ENCODE results near the gene LPP. TPM values are rescaled to one million over a fixed set of nuclear protein-coding genes. Genes with fewer than 3 reads are reported as not detected.

LPP gene
- total and polyA plus RNA-seq, 5 donors from 2014 or later: 14.5 to 102 (median 21.7) TPM

DNA sequence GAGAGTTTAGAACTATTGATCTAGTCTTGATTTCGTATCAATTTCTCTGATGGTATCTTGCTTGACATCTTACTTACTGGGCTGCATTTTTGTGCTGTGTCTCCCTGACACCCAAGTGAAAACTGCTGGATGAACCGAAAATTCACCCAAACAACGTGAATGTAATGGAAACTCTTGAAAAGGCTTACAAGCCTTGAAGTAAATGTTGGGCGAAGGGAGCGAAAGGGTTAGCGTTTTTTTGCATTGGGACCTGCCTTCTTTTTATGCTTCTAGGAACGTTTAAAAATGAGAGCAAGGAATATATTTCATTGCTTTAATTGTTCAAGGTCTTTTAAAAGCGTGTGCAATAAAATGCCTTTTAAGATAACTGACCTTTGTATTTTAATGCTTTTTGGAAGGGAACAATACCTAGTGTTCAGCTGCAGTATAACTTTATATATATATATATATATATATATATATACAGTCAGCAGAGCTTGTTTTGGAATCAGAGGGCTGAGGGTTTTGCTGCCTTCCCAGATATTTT, 94.1 kb downstream of the LPP start:
- Mint-ChIP-seq H3K27ac (no peak overlapping the region), H3K4me3 (no peak overlapping the region), H3K36me3 (peaks cover 8% of the 10 kb centered on the region), H3K9me3 (peaks cover 0 to 3% (median 0%) of the 10 kb centered on the region in 7 donors), H3K4me1 (peaks cover 0 to 4% (median 4%) of the 10 kb centered on the region in 4 donors), H3K27me3 (no peaks in the 10 kb centered on the region)
- Histone ChIP-seq H3K4me1 (ENCODE audit: control insufficient read depth, insufficient read depth, low read length, poor library complexity, severe bottlenecking) (no peaks in the 10 kb centered on the region), H3K27me3 (ENCODE audit: control insufficient read depth, insufficient read depth, low read length) (no peaks in the 10 kb centered on the region), H3K4me3 (ENCODE audit: low read depth, low read length) (no peak overlapping the region), H3K27ac (ENCODE audit: insufficient read depth, low read length, poor library complexity, severe bottlenecking) (no peak overlapping the region), H3K36me3 (ENCODE audit: control insufficient read depth, insufficient read depth, low read length) (peaks cover 4% of the 10 kb centered on the region), H3K9me3 (ENCODE audit: control insufficient read depth in 2 of 2, low read length in 2 of 2) (no peaks in the 10 kb centered on the region)
- DNase-seq (no peak), ATAC-seq (ENCODE audit: low read depth in 2 of 2) (no peak)

DNA sequence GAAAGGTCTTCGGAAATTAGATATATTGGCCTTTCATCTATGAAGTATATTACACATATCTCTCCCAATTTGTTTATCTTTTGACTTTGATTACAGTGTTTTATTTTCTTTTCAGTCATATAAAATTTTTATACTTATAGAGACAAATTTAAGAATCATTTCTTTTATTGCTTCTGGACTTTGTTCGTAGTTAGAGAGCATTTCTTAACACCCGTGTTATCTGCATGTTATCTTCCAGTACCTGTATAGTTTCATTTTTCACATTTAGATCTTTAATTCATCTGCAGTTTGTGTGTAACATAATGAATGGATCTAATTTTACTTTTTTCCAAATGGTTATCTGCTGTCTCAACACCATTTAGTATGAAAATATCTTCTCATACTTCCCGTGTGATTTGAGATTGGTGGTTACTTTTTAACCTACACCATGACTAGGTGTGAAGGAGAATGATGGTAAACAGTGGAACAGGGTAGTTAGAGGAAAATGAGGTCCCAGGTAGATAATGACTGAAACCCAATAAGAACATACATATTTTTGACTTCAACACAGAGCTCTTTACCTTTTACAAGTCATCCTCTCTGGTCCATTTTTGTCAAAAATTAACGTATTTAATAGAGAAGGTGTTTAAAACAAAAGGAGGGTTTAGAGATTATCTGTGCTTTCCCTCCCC, 99.3 kb downstream of the LPP start:
- H3K4me1 ChIP-seq (ENCODE audit: control insufficient read depth, insufficient read depth, low read length, poor library complexity, severe bottlenecking): no peaks in the 10 kb centered on the region
- no peaks in the 10 kb centered on the region for H3K27me3 ChIP-seq (ENCODE audit: control insufficient read depth, insufficient read depth, low read length)
- H3K27ac ChIP-seq (ENCODE audit: insufficient read depth, low read length, poor library complexity, severe bottlenecking): no peak overlapping the region
- no peaks in the 10 kb centered on the region for H3K9me3 ChIP-seq (ENCODE audit: control insufficient read depth in 2 of 2, low read length in 2 of 2)
- Mint-ChIP-seq H3K9me3 (peaks cover 0 to 3% (median 0%) of the 10 kb centered on the region in 7 donors), H3K4me1 (peaks cover 0 to 21% (median 7%) of the 10 kb centered on the region in 4 donors), H3K36me3 (peaks cover 15% of the 10 kb centered on the region), H3K4me3 (no peak overlapping the region), H3K27me3 (no peaks in the 10 kb centered on the region), H3K27ac (no peak overlapping the region)
- peaks cover 5% of the 10 kb centered on the region for H3K36me3 ChIP-seq (ENCODE audit: control insufficient read depth, insufficient read depth, low read length)
- DNase-seq (no peak), ATAC-seq (ENCODE audit: low read depth in 2 of 2) (no peak)
- no peak overlapping the region for H3K4me3 ChIP-seq (ENCODE audit: low read depth, low read length)

DNA sequence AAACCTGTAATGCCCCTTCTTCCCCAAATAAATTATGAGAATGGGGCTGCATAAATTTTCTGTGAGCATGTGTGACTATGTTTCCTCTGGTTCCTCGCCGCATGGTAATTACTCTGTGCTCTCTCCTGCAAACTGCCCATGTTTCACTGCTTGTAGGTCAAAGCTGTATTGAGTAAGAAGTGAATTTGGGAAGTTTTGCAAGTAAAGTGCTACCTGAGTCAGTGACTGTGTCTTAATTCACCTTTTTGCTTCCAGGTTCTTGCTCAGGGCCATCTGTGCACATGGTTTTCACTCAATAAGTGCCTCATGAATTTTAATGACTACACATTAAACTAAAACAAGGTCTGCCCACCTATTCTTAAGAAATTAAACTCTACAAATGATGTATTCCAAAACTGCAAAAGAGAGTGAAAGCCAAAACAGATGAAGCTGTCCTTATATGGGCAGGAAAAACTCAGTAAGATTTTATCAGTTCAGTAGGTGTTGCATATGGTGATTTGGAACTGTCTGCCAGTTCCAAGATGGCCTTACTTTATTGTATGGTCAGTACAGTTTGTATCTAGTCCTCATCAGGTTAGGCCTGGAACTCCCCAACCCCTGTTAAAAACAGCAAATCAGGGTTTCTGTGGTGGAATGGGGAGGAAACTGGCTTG, 100.0 kb downstream of the LPP start:
- ATAC-seq (ENCODE audit: low read depth in 2 of 2): no peak
- Histone ChIP-seq H3K4me3 (ENCODE audit: low read depth, low read length) (no peak overlapping the region), H3K27ac (ENCODE audit: insufficient read depth, low read length, poor library complexity, severe bottlenecking) (no peak overlapping the region), H3K27me3 (ENCODE audit: control insufficient read depth, insufficient read depth, low read length) (no peaks in the 10 kb centered on the region), H3K4me1 (ENCODE audit: control insufficient read depth, insufficient read depth, low read length, poor library complexity, severe bottlenecking) (no peaks in the 10 kb centered on the region), H3K36me3 (ENCODE audit: control insufficient read depth, insufficient read depth, low read length) (peaks cover 5% of the 10 kb centered on the region), H3K9me3 (ENCODE audit: control insufficient read depth in 2 of 2, low read length in 2 of 2) (no peaks in the 10 kb centered on the region)
- no peak for DNase-seq
- no peak overlapping the region for H3K4me3 Mint-ChIP-seq
- H3K36me3 Mint-ChIP-seq: peaks cover 21% of the 10 kb centered on the region
- peaks cover 0 to 25% (median 7%) of the 10 kb centered on the region in 4 donors for H3K4me1 Mint-ChIP-seq
- peaks cover 0 to 3% (median 0%) of the 10 kb centered on the region in 7 donors for H3K9me3 Mint-ChIP-seq
- H3K27me3 Mint-ChIP-seq: no peaks in the 10 kb centered on the region
- H3K27ac Mint-ChIP-seq: peak overlapping the region in 1 of 3 donors; percentile 38

DNA sequence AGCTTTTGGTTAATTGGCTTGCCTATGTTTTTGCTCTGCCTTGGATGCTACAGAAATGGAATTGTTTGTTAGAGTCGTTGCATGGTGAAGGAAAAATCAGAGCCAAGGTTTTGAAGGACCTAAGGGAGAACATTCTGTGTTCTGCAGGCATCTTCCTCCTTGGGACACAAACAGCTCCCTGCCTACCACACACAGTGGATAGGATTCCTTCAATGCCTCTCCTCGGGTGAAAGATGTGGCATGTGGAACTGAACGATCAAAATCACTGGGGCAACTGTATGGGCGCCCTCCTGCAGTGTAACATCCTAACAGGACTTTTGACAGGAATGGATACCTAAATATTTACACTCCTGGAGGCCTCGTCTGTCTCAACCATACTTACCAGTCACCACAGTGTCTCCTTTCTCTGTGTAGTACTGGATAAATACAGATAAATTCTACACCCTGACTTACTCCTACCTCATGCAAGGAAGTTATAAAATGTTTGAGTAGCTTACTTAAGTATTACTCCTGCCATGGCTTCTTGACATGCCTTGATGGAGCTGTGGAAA, 100.6 kb downstream of the LPP start:
- H3K9me3 Mint-ChIP-seq: peaks cover 0 to 3% (median 0%) of the 10 kb centered on the region in 7 donors
- DNase-seq (no peak), ATAC-seq (ENCODE audit: low read depth in 2 of 2) (no peak)
- H3K4me3 ChIP-seq (ENCODE audit: low read depth, low read length): no peak overlapping the region
- H3K27me3 ChIP-seq (ENCODE audit: control insufficient read depth, insufficient read depth, low read length): no peaks in the 10 kb centered on the region
- peaks cover 5% of the 10 kb centered on the region for H3K36me3 ChIP-seq (ENCODE audit: control insufficient read depth, insufficient read depth, low read length)
- peaks cover 25% of the 10 kb centered on the region for H3K36me3 Mint-ChIP-seq
- no peaks in the 10 kb centered on the region for H3K9me3 ChIP-seq (ENCODE audit: control insufficient read depth in 2 of 2, low read length in 2 of 2)
- no peaks in the 10 kb centered on the region for H3K4me1 ChIP-seq (ENCODE audit: control insufficient read depth, insufficient read depth, low read length, poor library complexity, severe bottlenecking)
- peaks cover 0 to 32% (median 8%) of the 10 kb centered on the region in 4 donors for H3K4me1 Mint-ChIP-seq
- no peak overlapping the region for H3K27ac Mint-ChIP-seq
- H3K4me3 Mint-ChIP-seq: no peak overlapping the region
- no peak overlapping the region for H3K27ac ChIP-seq (ENCODE audit: insufficient read depth, low read length, poor library complexity, severe bottlenecking)
- H3K27me3 Mint-ChIP-seq: no peaks in the 10 kb centered on the region

DNA sequence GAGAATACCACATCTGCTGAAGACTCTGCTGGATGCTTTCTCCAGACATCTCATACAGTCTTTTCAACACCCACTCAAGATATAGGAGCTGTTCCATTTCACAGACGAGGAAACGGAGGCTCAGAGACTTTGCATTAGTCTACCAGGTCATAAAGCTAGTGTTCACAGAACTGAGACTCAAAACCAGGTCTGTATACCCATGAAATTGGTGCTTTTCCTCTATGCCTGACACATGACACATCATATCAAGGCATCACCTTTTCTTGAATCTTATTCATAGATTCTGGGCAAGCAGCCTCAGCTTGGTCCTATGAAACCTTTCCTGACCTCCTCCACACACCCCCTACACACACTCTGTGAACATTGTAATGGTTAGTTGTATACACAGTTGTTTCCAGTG, 101.2 kb downstream of the LPP start:
- peaks cover 27% of the 10 kb centered on the region for H3K36me3 Mint-ChIP-seq
- peaks cover 0 to 3% (median 0%) of the 10 kb centered on the region in 7 donors for H3K9me3 Mint-ChIP-seq
- H3K27me3 Mint-ChIP-seq: no peaks in the 10 kb centered on the region
- peaks cover 0 to 32% (median 8%) of the 10 kb centered on the region in 4 donors for H3K4me1 Mint-ChIP-seq
- peaks cover 5% of the 10 kb centered on the region for H3K36me3 ChIP-seq (ENCODE audit: control insufficient read depth, insufficient read depth, low read length)
- H3K4me1 ChIP-seq (ENCODE audit: control insufficient read depth, insufficient read depth, low read length, poor library complexity, severe bottlenecking): no peaks in the 10 kb centered on the region
- ATAC-seq (ENCODE audit: low read depth in 2 of 2) (no peak), DNase-seq (no peak)
- no peak overlapping the region for H3K27ac ChIP-seq (ENCODE audit: insufficient read depth, low read length, poor library complexity, severe bottlenecking)
- no peaks in the 10 kb centered on the region for H3K27me3 ChIP-seq (ENCODE audit: control insufficient read depth, insufficient read depth, low read length)
- no peak overlapping the region for H3K27ac Mint-ChIP-seq
- H3K4me3 Mint-ChIP-seq: no peak overlapping the region
- no peak overlapping the region for H3K4me3 ChIP-seq (ENCODE audit: low read depth, low read length)
- no peaks in the 10 kb centered on the region for H3K9me3 ChIP-seq (ENCODE audit: control insufficient read depth in 2 of 2, low read length in 2 of 2)

DNA sequence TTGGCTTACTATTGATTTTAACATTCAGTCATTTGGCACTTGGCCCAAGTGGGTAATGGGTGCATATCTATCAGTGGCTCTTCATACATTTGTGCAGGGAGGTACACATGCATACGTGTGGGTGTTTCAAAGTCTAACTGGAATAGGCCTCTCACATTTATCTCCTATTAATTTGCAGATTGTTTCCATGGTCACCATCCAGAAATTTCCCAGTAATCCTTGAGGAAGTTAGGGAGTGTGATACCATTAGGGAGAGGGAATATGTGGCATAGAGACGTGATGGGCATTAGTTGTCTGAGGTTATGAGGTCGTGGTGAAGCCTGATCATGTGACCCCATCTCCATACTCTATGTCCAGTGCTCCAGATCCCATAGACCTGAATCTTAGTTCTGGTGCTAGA, 102.8 kb downstream of the LPP start:
- H3K4me1 Mint-ChIP-seq: peaks cover 0 to 28% (median 5%) of the 10 kb centered on the region in 4 donors
- ATAC-seq (ENCODE audit: low read depth in 2 of 2) (no peak), DNase-seq (no peak)
- Histone ChIP-seq H3K36me3 (ENCODE audit: control insufficient read depth, insufficient read depth, low read length) (peaks cover 5% of the 10 kb centered on the region), H3K4me3 (ENCODE audit: low read depth, low read length) (no peak overlapping the region), H3K9me3 (ENCODE audit: control insufficient read depth in 2 of 2, low read length in 2 of 2) (no peaks in the 10 kb centered on the region), H3K27ac (ENCODE audit: insufficient read depth, low read length, poor library complexity, severe bottlenecking) (no peak overlapping the region), H3K4me1 (ENCODE audit: control insufficient read depth, insufficient read depth, low read length, poor library complexity, severe bottlenecking) (no peaks in the 10 kb centered on the region), H3K27me3 (ENCODE audit: control insufficient read depth, insufficient read depth, low read length) (no peaks in the 10 kb centered on the region)
- H3K4me3 Mint-ChIP-seq: no peak overlapping the region
- peaks cover 0 to 3% (median 0%) of the 10 kb centered on the region in 7 donors for H3K9me3 Mint-ChIP-seq
- no peaks in the 10 kb centered on the region for H3K27me3 Mint-ChIP-seq
- peaks cover 23% of the 10 kb centered on the region for H3K36me3 Mint-ChIP-seq
- no peak overlapping the region for H3K27ac Mint-ChIP-seq

DNA sequence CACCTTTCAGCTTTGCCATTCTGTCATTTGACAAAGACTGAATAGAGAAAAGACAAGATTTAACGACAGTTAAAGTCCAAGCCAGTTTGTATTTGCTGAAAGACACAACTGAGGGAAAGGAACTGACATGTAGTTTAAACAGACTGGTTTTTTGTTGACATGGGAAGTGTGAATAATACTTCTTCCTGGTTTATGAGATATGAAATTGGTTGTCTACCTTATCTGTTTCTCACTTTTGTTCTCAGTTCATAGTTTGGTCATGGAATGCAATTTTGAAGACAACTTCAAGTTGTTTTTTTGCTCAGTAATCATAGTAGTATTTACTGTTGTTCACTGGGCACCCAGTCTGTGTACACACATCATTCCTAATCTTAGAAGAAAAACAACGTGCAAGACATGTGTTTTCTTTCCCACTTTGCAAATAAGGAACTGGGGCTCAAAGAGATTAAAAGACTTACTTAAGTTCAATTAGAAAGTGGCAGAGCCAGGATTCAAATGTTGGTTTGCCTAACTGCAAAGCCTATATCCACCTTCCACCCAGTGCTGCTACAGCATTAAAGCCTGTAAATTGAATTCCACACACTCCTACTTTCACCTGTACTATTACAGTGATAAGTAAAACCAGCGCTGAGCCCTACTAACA, 103.5 kb downstream of the LPP start:
- Mint-ChIP-seq H3K36me3 (peaks cover 23% of the 10 kb centered on the region), H3K4me3 (no peak overlapping the region), H3K27ac (no peak overlapping the region), H3K9me3 (peaks cover 0 to 2% (median 0%) of the 10 kb centered on the region in 7 donors), H3K4me1 (peaks cover 0 to 29% (median 5%) of the 10 kb centered on the region in 4 donors), H3K27me3 (no peaks in the 10 kb centered on the region)
- H3K27me3 ChIP-seq (ENCODE audit: control insufficient read depth, insufficient read depth, low read length): no peaks in the 10 kb centered on the region
- H3K4me1 ChIP-seq (ENCODE audit: control insufficient read depth, insufficient read depth, low read length, poor library complexity, severe bottlenecking): no peaks in the 10 kb centered on the region
- no peak overlapping the region for H3K27ac ChIP-seq (ENCODE audit: insufficient read depth, low read length, poor library complexity, severe bottlenecking)
- H3K9me3 ChIP-seq (ENCODE audit: control insufficient read depth in 2 of 2, low read length in 2 of 2): no peaks in the 10 kb centered on the region
- ATAC-seq (ENCODE audit: low read depth in 2 of 2): no peak
- no peak for DNase-seq
- H3K36me3 ChIP-seq (ENCODE audit: control insufficient read depth, insufficient read depth, low read length): peaks cover 5% of the 10 kb centered on the region
- H3K4me3 ChIP-seq (ENCODE audit: low read depth, low read length): no peak overlapping the region

Measured in CD4-positive, CD25-positive, alpha-beta regulatory T cell (primary cell).